GM19438 (cell line): ENCODE data around the gene NRGN.

Source experiments
- ATAC-seq: cut with Tn5 transposase; IDR thresholded peaks from one replicate; pipeline ENCODE4 v1.9.1; 2021; ENCODE audit warnings: low read depth; ENCODE audit not compliant: unreplicated experiment

Gene NRGN

GRCh38 chr11:124738713-124739478 lies 846 bp upstream of the NRGN start:
- no peak for ATAC-seq

GRCh38 chr11:124740277-124740882 lies 638 bp downstream of the NRGN start:
- peak; percentile 48 for ATAC-seq

- ATAC-seq, result no peak
Measured at GRCh38 chr11:124742555-124742954, 2.8 kb downstream of the NRGN start.

- ATAC-seq, result no peak
Measured at GRCh38 chr11:124743050-124743449, 3.3 kb downstream of the NRGN start.

GRCh38 chr11:124745270-124745834 lies 5.6 kb downstream of the NRGN start:
- ATAC-seq, result no peak

- peak; percentile 35 for ATAC-seq
Measured at GRCh38 chr11:124745835-124746620, 6.3 kb downstream of the NRGN start.

GRCh38 chr11:124746621-124747243 lies 7.0 kb downstream of the NRGN start:
- ATAC-seq, result peak; percentile 94

- no peak for ATAC-seq
Measured at GRCh38 chr11:124747406-124748099, 7.8 kb downstream of the NRGN start.

GRCh38 chr11:124748100-124748418 lies 8.3 kb downstream of the NRGN start:
- ATAC-seq, result no peak

- no peak for ATAC-seq
Measured at GRCh38 chr11:124748481-124749343, 9.0 kb downstream of the NRGN start.

GRCh38 chr11:124749912-124750311 lies 10.2 kb downstream of the NRGN start:
- ATAC-seq, result no peak

- no peak for ATAC-seq
Measured at GRCh38 chr11:124751391-124751740, 11.6 kb downstream of the NRGN start.

- no peak for ATAC-seq
Measured at GRCh38 chr11:124751741-124752470, 12.2 kb downstream of the NRGN start, which contains the start of gene VSIG2. TSS of gene VSIG2 (minus strand) at chr11:124752255. CDS start at chr11:124752137, 118 bp downstream.

- no peak for ATAC-seq
Measured at GRCh38 chr11:124752471-124753102, 12.8 kb downstream of the NRGN start.

- ATAC-seq, result no peak
Measured at GRCh38 chr11:124753205-124753604, 13.5 kb downstream of the NRGN start.

- ATAC-seq, result no peak
Measured at GRCh38 chr11:124753624-124754023, 13.9 kb downstream of the NRGN start.

GRCh38 chr11:124754309-124754708 lies 14.6 kb downstream of the NRGN start:
- no peak for ATAC-seq

- ATAC-seq, result no peak
Measured at GRCh38 chr11:124754710-124755109, 15.0 kb downstream of the NRGN start.
